Activated CD4-positive, alpha-beta T cell treated with anti-CD3 and anti-CD28 coated beads for 36 hours (primary cell): ENCODE measurements around the gene GRB10. TPM values are rescaled to one million over a fixed set of nuclear protein-coding genes. Genes with fewer than 3 reads are reported as not detected.

ENCODE experiments used
- ATAC-seq: fragments of 200-7000 bp; cut with Tn5 transposase; one replicate; pipeline ENCODE4 v1.10.0; 2021; ENCODE audit warnings: mild to moderate bottlenecking, moderate library complexity
- CTCF ChIA-PET: fragments of 350-600 bp; sonication (Branson Sonifier 250); formaldehyde crosslinking; loops from one replicate; lab custom pipeline; 2021; ENCODE audit warnings: antibody characterized with exemption; lab: Charles Lee
- POLR2A ChIA-PET: fragments of 350-600 bp; sonication (Branson Sonifier 250); formaldehyde crosslinking; loops from one replicate; lab custom pipeline; 2021; ENCODE audit warnings: antibody characterized with exemption, inconsistent platforms; lab: Charles Lee
- DNase-seq: peaks from one replicate; pipeline ENCODE4 v3.0.0-alpha.2; 2020
- H3K27ac Mint-ChIP-seq: one replicate; pipeline ENCODE4 v1.8.0; 2021; ENCODE audit warnings: mixed read lengths
- H3K27me3 Mint-ChIP-seq: one replicate; pipeline ENCODE4 v1.8.0; 2021; ENCODE audit warnings: mixed read lengths
- H3K36me3 Mint-ChIP-seq: one replicate; pipeline ENCODE4 v1.8.0; 2021; ENCODE audit warnings: low read depth, mixed read lengths
- H3K4me1 Mint-ChIP-seq: one replicate; pipeline ENCODE4 v1.8.0; 2021; ENCODE audit warnings: mixed read lengths
- H3K4me3 Mint-ChIP-seq: one replicate; pipeline ENCODE4 v1.8.0; 2021; ENCODE audit warnings: mild to moderate bottlenecking, moderate library complexity, mixed read lengths
- H3K9me3 Mint-ChIP-seq: one replicate; pipeline ENCODE4 v1.8.0; 2021; ENCODE audit warnings: low read depth, mixed read lengths
- intact Hi-C, 2 experiments: fragments of 100-400 bp; cut with DNase I in 1 of 2; cut with micrococcal nuclease in 1 of 2; formaldehyde crosslinking; loops; one replicate each; pipeline versions ENCODE4 v1.14.2 to v1.15.1; 2022 to 2024; cut with DNase I, micrococcal nuclease
- total RNA-seq, 2 experiments: library from RNA; stranded (reverse); gene quantifications; one replicate each; pipeline ENCODE4 v1.2.3, GENCODE V29; 2021

Gene GRB10
- total RNA-seq, result 10 to 100 TPM in 1 of 2 experiments, 1 to 10 TPM in 1; 9.5 to 11.9 TPM

DNA sequence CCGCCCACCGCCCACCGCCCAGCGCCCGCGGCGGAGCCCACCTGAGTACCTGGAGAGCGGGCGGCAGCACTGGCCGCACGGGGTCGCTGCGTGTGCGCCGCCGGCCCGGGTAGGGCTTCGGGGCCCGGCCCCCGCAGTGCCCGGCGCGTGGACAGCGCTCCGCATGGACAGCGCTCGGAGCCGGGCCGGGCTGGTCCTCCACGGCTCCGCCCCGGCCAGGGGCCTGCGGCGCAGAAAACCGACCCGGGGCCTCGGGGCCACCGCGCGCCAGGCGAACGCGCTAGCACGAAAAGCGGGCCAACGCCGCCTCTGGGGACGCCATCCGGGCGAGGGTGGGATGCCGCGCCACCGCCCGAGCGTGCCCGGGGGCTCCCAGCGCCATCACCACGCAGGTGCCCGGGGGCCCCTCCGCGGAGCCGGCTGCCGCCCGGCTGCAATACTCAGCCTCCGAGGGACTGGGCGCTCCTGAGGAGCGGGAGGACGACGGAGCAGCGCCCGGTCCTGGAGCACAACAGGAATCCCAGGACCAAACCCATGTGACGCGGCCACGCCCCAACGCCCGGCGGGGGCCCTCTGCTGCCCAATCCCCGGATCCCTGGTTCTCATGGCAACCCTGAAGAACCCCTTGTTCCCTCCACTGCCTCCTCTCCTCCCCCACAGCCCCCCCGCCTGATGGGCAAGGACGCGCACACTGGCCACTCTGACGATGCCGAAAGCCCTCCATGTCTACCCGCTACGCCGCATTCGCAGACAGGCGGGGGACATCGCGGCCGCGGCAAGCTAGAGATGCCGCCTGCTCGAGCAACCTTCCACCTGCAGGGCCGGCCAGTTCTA, at the start of gene GRB10:
TSS of gene GRB10 (minus strand) at position 522 of the 834 bp plus-strand sequence. CDS start 50,574 bp downstream, outside the sequence.
- DNase-seq (no peak), ATAC-seq (no peak)
- Mint-ChIP-seq H3K4me3 (peak within 1 kb of the TSS; percentile 49), H3K4me1 (peaks cover 16% of the 10 kb centered on the region), H3K9me3 (peaks cover 7% of the 10 kb centered on the region), H3K27me3 (peaks cover 28% of the 10 kb centered on the region), H3K36me3 (no peaks in the 10 kb centered on the region), H3K27ac (peak within 1 kb of the TSS; percentile 48)
- intact Hi-C loops, result loop anchor here in 1 of 2 experiments (1.0 kb wide), 2 partner anchors 219 to 285 kb away; no protein-coding TSS in a partner anchor
- ChIA-PET CTCF (interaction anchor here (1.1 kb wide), 1 partner anchor 152 kb away, joined by 3 read pairs; no protein-coding TSS in a partner anchor), POLR2A (no interaction called here)

- ATAC-seq, result no peak
- no peak for DNase-seq
- Mint-ChIP-seq H3K27ac (no peak overlapping the region), H3K4me3 (no peak overlapping the region), H3K4me1 (peaks cover 31% of the 10 kb centered on the region), H3K36me3 (no peaks in the 10 kb centered on the region), H3K9me3 (no peaks in the 10 kb centered on the region), H3K27me3 (peaks cover 23% of the 10 kb centered on the region)
- intact Hi-C loops, result loop anchor here in 1 of 2 experiments (5.0 kb wide), 1 partner anchor 216 kb away; no protein-coding TSS in a partner anchor
- POLR2A ChIA-PET, result no interaction called here
- CTCF ChIA-PET, result no interaction called here
Measured at GRCh38 chr7:50828801-50829200, 46.1 kb upstream of the GRB10 start.

DNA sequence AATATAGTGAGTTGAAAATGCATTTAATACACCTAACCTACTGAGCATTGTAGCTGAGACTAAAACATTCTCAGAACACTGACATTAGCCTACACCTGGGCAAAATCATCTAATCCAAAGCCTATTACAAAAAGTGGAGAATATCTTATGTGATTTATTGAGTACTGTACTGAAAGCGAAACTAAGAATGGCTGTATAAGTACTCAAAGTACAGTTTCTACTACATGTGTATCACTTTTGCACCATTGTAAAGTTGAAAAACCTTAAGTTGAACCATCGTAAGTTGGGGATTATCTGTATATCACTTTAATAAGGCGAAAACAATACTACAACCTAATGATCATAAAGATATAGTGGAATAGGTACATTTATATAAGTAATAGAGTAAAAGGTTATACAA, 45.4 kb upstream of the GRB10 start:
- Mint-ChIP-seq H3K27me3 (peaks cover 18% of the 10 kb centered on the region), H3K4me1 (peaks cover 26% of the 10 kb centered on the region), H3K4me3 (no peak overlapping the region), H3K27ac (no peak overlapping the region), H3K36me3 (no peaks in the 10 kb centered on the region), H3K9me3 (no peaks in the 10 kb centered on the region)
- ChIA-PET POLR2A (no interaction called here), CTCF (interaction anchor here (0.7 kb wide), 1 partner anchor 335 kb away, joined by 4 read pairs; no protein-coding TSS in a partner anchor)
- ATAC-seq (no peak), DNase-seq (no peak)
- intact Hi-C loops, result loop anchor here in 1 of 2 experiments (5.0 kb wide), 1 partner anchor 216 kb away; no protein-coding TSS in a partner anchor

DNA sequence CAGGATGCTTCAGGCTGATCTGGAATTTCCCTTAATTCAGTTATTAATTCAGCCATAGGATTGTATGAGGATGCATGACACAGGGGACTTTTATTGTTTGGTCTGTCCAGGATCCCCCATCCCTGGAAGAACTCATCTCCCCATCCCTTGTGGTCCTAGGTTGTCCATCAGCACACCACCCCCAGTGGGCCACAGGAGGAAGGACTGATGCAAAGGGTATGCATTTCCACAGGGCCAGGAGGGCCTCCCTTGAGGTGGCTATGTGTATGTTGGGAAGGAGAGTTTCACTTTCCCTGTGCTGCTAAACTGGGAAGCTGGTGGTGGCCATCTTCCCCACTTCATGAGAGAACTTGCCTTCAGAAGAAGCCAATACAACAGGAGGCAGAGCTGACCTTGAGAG, 44.6 kb upstream of the GRB10 start:
- POLR2A ChIA-PET, result no interaction called here
- H3K27me3 Mint-ChIP-seq, result peaks cover 16% of the 10 kb centered on the region
- ATAC-seq (peak; percentile 1), DNase-seq (no peak)
- H3K9me3 Mint-ChIP-seq, result no peaks in the 10 kb centered on the region
- peaks cover 19% of the 10 kb centered on the region for H3K4me1 Mint-ChIP-seq
- intact Hi-C loops, result loop anchor here in 1 of 2 experiments (5.0 kb wide), 1 partner anchor 215 kb away; no protein-coding TSS in a partner anchor
- H3K36me3 Mint-ChIP-seq, result no peaks in the 10 kb centered on the region
- H3K27ac Mint-ChIP-seq, result no peak overlapping the region
- no peak overlapping the region for H3K4me3 Mint-ChIP-seq
- CTCF ChIA-PET, result interaction anchor here (0.7 kb wide), 1 partner anchor 335 kb away, joined by 4 read pairs; no protein-coding TSS in a partner anchor

GRCh38 chr7:50826371-50827172, 43.9 kb upstream of the GRB10 start:
- H3K36me3 Mint-ChIP-seq, result no peaks in the 10 kb centered on the region
- peaks cover 11% of the 10 kb centered on the region for H3K27me3 Mint-ChIP-seq
- H3K27ac Mint-ChIP-seq, result no peak overlapping the region
- POLR2A ChIA-PET, result no interaction called here
- H3K4me3 Mint-ChIP-seq, result no peak overlapping the region
- no peaks in the 10 kb centered on the region for H3K9me3 Mint-ChIP-seq
- peaks cover 16% of the 10 kb centered on the region for H3K4me1 Mint-ChIP-seq
- CTCF ChIA-PET, result no interaction called here
- ATAC-seq (peak; percentile 99), DNase-seq (peak; percentile 76)
- intact Hi-C loops, result loop anchor here in 1 of 2 experiments (5.0 kb wide), 1 partner anchor 214 kb away; no protein-coding TSS in a partner anchor

DNA sequence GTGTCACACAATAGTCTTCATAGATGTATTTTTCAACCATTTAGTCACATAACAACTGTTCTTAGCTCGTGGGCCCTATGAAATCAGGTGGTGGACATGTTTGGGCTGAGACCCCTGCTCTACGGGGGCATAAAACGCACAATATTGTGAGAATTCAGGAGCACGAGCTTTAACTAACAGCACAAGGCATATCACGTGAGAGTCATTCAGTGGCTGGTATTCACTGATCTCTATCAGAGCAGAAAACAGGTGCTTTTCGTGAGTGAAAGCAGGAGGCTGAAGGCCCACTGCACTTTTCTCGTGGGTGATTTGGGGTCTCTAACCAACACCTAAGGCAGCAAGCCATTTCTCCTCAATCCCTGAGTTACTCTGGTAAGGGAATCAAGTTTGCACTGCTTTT, 42.8 kb upstream of the GRB10 start:
- Mint-ChIP-seq H3K9me3 (no peaks in the 10 kb centered on the region), H3K36me3 (no peaks in the 10 kb centered on the region), H3K27ac (no peak overlapping the region), H3K27me3 (peaks cover 7% of the 10 kb centered on the region), H3K4me1 (peaks cover 16% of the 10 kb centered on the region), H3K4me3 (no peak overlapping the region)
- ATAC-seq (no peak), DNase-seq (no peak)
- CTCF ChIA-PET, result no interaction called here
- intact Hi-C loops, result loop anchor here in 1 of 2 experiments (5.0 kb wide), 1 partner anchor 213 kb away; no protein-coding TSS in a partner anchor
- POLR2A ChIA-PET, result no interaction called here

GRCh38 chr7:50824882-50825281, 42.2 kb upstream of the GRB10 start:
- Mint-ChIP-seq H3K4me1 (peaks cover 16% of the 10 kb centered on the region), H3K4me3 (no peak overlapping the region), H3K36me3 (no peaks in the 10 kb centered on the region), H3K27ac (no peak overlapping the region), H3K27me3 (peaks cover 5% of the 10 kb centered on the region), H3K9me3 (no peaks in the 10 kb centered on the region)
- intact Hi-C loops, result loop anchor here in 1 of 2 experiments (5.0 kb wide), 1 partner anchor 213 kb away; no protein-coding TSS in a partner anchor
- POLR2A ChIA-PET, result no interaction called here
- DNase-seq (no peak), ATAC-seq (no peak)
- CTCF ChIA-PET, result no interaction called here

- ChIA-PET CTCF (interaction anchor here (1.7 kb wide), 1 partner anchor 8 kb away, joined by 3 read pairs; no protein-coding TSS in a partner anchor), POLR2A (no interaction called here)
- no peaks in the 10 kb centered on the region for H3K36me3 Mint-ChIP-seq
- H3K4me3 Mint-ChIP-seq, result no peak overlapping the region
- DNase-seq (no peak), ATAC-seq (no peak)
- peaks cover 12% of the 10 kb centered on the region for H3K4me1 Mint-ChIP-seq
- intact Hi-C loops, result no loop called here
- no peaks in the 10 kb centered on the region for H3K9me3 Mint-ChIP-seq
- no peak overlapping the region for H3K27ac Mint-ChIP-seq
- H3K27me3 Mint-ChIP-seq, result peaks cover 6% of the 10 kb centered on the region
Measured at GRCh38 chr7:50822706-50823105, 40.0 kb upstream of the GRB10 start.

- H3K27ac Mint-ChIP-seq, result no peak overlapping the region
- no peaks in the 10 kb centered on the region for H3K36me3 Mint-ChIP-seq
- CTCF ChIA-PET, result interaction anchor here (1.7 kb wide), 1 partner anchor 8 kb away, joined by 3 read pairs; no protein-coding TSS in a partner anchor
- ATAC-seq, result no peak
- peaks cover 7% of the 10 kb centered on the region for H3K4me1 Mint-ChIP-seq
- no peak overlapping the region for H3K4me3 Mint-ChIP-seq
- H3K27me3 Mint-ChIP-seq, result peaks cover 4% of the 10 kb centered on the region
- no peaks in the 10 kb centered on the region for H3K9me3 Mint-ChIP-seq
- DNase-seq, result no peak
- POLR2A ChIA-PET, result no interaction called here
- intact Hi-C loops, result no loop called here
Measured at GRCh38 chr7:50822110-50822509, 39.4 kb upstream of the GRB10 start.

GRCh38 chr7:50821457-50822008, 38.8 kb upstream of the GRB10 start:
- Mint-ChIP-seq H3K36me3 (no peaks in the 10 kb centered on the region), H3K4me1 (peaks cover 2% of the 10 kb centered on the region), H3K27ac (no peak overlapping the region), H3K9me3 (no peaks in the 10 kb centered on the region), H3K27me3 (peaks cover 2% of the 10 kb centered on the region), H3K4me3 (no peak overlapping the region)
- intact Hi-C loops, result no loop called here
- ChIA-PET POLR2A (no interaction called here), CTCF (interaction anchor here (0.7 to 0.8 kb wide), 2 partner anchors 186 to 188 kb away, joined by 3 to 4 read pairs; no protein-coding TSS in a partner anchor)
- no peak for ATAC-seq
- DNase-seq, result no peak

- H3K4me1 Mint-ChIP-seq, result no peaks in the 10 kb centered on the region
- DNase-seq, result no peak
- CTCF ChIA-PET, result no interaction called here
- POLR2A ChIA-PET, result no interaction called here
- peaks cover 4% of the 10 kb centered on the region for H3K27me3 Mint-ChIP-seq
- H3K4me3 Mint-ChIP-seq, result no peak overlapping the region
- intact Hi-C loops, result no loop called here
- H3K9me3 Mint-ChIP-seq, result no peaks in the 10 kb centered on the region
- no peak for ATAC-seq
- H3K36me3 Mint-ChIP-seq, result no peaks in the 10 kb centered on the region
- H3K27ac Mint-ChIP-seq, result no peak overlapping the region
Measured at GRCh38 chr7:50818324-50818723, 35.6 kb upstream of the GRB10 start.
